ENCODE measurements around the gene TNS4. TPM values are rescaled to one million over a fixed set of nuclear protein-coding genes. Genes with fewer than 3 reads are reported as not detected.

The TNS4 gene
- total RNA-seq, 1 donor from 2014 or later = not detected

- intact Hi-C loops (cut with DNase I) = no loop called here
- ATAC-seq (no peak), DNase-seq (ENCODE audit: missing footprints) (no peak)
Observed at GRCh38 chr17:40468560-40468959, 32.9 kb downstream of the TNS4 start.

GRCh38 chr17:40467281-40467867 is 34.0 kb downstream of the TNS4 start:
- DNase-seq (ENCODE audit: missing footprints) (no peak), ATAC-seq (no peak)
- intact Hi-C loops (cut with DNase I) = no loop called here

- ATAC-seq (no peak), DNase-seq (ENCODE audit: missing footprints) (no peak)
- intact Hi-C loops (cut with DNase I) = no loop called here
Observed at GRCh38 chr17:40466298-40466971, 35.0 kb downstream of the TNS4 start.

- no peak for ATAC-seq
- no peak for DNase-seq (ENCODE audit: missing footprints)
- intact Hi-C loops (cut with DNase I) = no loop called here
Observed at GRCh38 chr17:40464392-40464855, 37.0 kb downstream of the TNS4 start.

- intact Hi-C loops (cut with DNase I) = no loop called here
- DNase-seq (ENCODE audit: missing footprints) = no peak
- no peak for ATAC-seq
Observed at GRCh38 chr17:40463122-40463550, 38.3 kb downstream of the TNS4 start.

GRCh38 chr17:40462343-40463121 is 38.9 kb downstream of the TNS4 start:
- DNase-seq (ENCODE audit: missing footprints) (no peak), ATAC-seq (peak; percentile 17)
- intact Hi-C loops (cut with DNase I) = no loop called here

GRCh38 chr17:40461732-40462342 is 39.6 kb downstream of the TNS4 start:
- intact Hi-C loops (cut with DNase I) = no loop called here
- DNase-seq (ENCODE audit: missing footprints) (no peak), ATAC-seq (peak; percentile 5)

GRCh38 chr17:40460968-40461731 is 40.3 kb downstream of the TNS4 start:
- DNase-seq (ENCODE audit: missing footprints) (no peak), ATAC-seq (peak; percentile 5)
- intact Hi-C loops (cut with DNase I) = no loop called here

GRCh38 chr17:40460604-40460967 is 40.8 kb downstream of the TNS4 start:
- no peak for DNase-seq (ENCODE audit: missing footprints)
- ATAC-seq = no peak
- intact Hi-C loops (cut with DNase I) = no loop called here

GRCh38 chr17:40459636-40460603 is 41.5 kb downstream of the TNS4 start:
- no peak for DNase-seq (ENCODE audit: missing footprints)
- intact Hi-C loops (cut with DNase I) = no loop called here
- no peak for ATAC-seq

- DNase-seq (ENCODE audit: missing footprints) (no peak), ATAC-seq (no peak)
- intact Hi-C loops (cut with DNase I) = no loop called here
Observed at GRCh38 chr17:40458851-40459482, 42.5 kb downstream of the TNS4 start.

- peak; percentile 16 for ATAC-seq
- no peak for DNase-seq (ENCODE audit: missing footprints)
- intact Hi-C loops (cut with DNase I) = no loop called here
Observed at GRCh38 chr17:40457964-40458791, 43.2 kb downstream of the TNS4 start.

- no peak for DNase-seq (ENCODE audit: missing footprints)
Observed at GRCh38 chr17:40457369-40457768, 44.1 kb downstream of the TNS4 start.

GRCh38 chr17:40456396-40456951 is 44.9 kb downstream of the TNS4 start:
- ATAC-seq (peak; percentile 21), DNase-seq (ENCODE audit: missing footprints) (no peak)
- intact Hi-C loops (cut with DNase I) = no loop called here

More at GRCh38 chr17:40457369-40457768, 44.1 kb downstream of the TNS4 start:
- intact Hi-C loops (cut with DNase I) = no loop called here
- no peak for ATAC-seq

GRCh38 chr17:40454613-40454995 is 46.8 kb downstream of the TNS4 start:
- no peak for DNase-seq (ENCODE audit: missing footprints)

More at GRCh38 chr17:40454613-40454995, 46.8 kb downstream of the TNS4 start:
- ATAC-seq = no peak
- intact Hi-C loops (cut with DNase I) = no loop called here
